ENCODE measurements around the gene MAP4K3. TPM values are rescaled to one million over a fixed set of nuclear protein-coding genes. Genes with fewer than 3 reads are reported as not detected.

Gene MAP4K3
- polyA plus RNA-seq, 1 experiment, result 43.5 TPM

DNA sequence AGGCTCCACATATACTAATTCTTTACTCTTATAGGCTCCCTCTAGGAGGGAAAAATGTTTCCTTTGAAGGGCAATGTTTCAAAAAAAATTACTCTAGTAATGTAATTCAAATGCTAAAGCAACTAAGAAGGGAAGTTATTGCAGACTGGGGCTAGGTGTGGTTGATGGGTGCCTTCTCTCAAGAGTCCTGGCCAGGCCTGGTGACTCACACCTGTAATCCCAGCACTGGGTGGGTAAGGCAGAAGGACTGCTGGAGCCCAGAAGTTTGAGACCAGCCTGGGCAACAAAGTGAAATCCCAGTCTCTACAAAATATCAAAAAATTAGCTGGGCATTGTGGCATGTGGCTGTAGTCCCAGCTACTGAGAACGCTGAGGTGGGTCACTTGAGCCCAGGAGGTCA is 162.1 kb downstream of the MAP4K3 start:
- POLR2A ChIA-PET, result no interaction called here

DNA sequence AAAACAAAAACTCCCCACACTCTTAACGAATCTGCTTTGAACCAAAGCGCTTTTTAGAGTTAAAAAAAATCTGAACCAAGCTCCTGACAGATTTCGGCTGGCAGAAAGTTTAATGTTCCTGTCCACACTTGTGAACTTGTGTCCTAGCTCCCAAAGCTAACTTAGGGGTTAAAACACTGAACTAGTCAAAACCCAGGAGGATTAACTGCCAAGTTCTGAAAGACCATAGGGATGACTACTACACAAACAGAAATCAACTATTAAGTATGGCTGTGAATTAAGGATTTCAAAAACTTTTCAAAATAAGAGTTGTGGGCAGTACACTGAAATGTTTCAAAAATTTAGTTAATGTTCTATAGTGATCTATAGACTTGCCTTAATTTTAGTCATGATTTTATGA is 167.1 kb downstream of the MAP4K3 start:
- CTCF ChIA-PET, result interaction anchor here (1.3 to 1.4 kb wide), 2 partner anchors 41 to 211 kb away, joined by 4 to 5 read pairs; no protein-coding TSS in a partner anchor
- Histone ChIP-seq H3K9me3 (ENCODE audit: control insufficient read depth, insufficient read depth, low read length) (no peaks in the 10 kb centered on the region), H3K27me3 (ENCODE audit: control insufficient read depth, insufficient read depth, low read length) (no peaks in the 10 kb centered on the region), H3K27ac (ENCODE audit: low read depth, low read length) (no peak overlapping the region), H3K4me3 (ENCODE audit: low read depth, low read length) (no peak overlapping the region)
- POLR2A ChIA-PET, result interaction anchor here (0.7 kb wide), 1 partner anchor 45 kb away, joined by 3 read pairs; no protein-coding TSS in a partner anchor
- TF ChIP-seq, protein P1, sequence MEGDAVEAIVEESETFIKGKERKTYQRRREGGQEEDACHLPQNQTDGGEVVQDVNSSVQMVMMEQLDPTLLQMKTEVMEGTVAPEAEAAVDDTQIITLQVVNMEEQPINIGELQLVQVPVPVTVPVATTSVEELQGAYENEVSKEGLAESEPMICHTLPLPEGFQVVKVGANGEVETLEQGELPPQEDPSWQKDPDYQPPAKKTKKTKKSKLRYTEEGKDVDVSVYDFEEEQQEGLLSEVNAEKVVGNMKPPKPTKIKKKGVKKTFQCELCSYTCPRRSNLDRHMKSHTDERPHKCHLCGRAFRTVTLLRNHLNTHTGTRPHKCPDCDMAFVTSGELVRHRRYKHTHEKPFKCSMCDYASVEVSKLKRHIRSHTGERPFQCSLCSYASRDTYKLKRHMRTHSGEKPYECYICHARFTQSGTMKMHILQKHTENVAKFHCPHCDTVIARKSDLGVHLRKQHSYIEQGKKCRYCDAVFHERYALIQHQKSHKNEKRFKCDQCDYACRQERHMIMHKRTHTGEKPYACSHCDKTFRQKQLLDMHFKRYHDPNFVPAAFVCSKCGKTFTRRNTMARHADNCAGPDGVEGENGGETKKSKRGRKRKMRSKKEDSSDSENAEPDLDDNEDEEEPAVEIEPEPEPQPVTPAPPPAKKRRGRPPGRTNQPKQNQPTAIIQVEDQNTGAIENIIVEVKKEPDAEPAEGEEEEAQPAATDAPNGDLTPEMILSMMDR (IDR thresholded peaks at IDR 0.05; ENCODE audit: low read depth, low read length), result no peak
- no peak for DNase-seq (ENCODE audit: low read depth, low spot score)

More for the DNA sequence above, 162.1 kb downstream of the MAP4K3 start:
- H3K9me3 ChIP-seq (ENCODE audit: control insufficient read depth, insufficient read depth, low read length), result no peaks in the 10 kb centered on the region
- TF ChIP-seq, protein P1 (IDR thresholded peaks at IDR 0.05; ENCODE audit: low read depth, low read length), result no peak
- CTCF ChIA-PET, result no interaction called here
- no peak overlapping the region for H3K4me3 ChIP-seq (ENCODE audit: low read depth, low read length)
- no peaks in the 10 kb centered on the region for H3K27me3 ChIP-seq (ENCODE audit: control insufficient read depth, insufficient read depth, low read length)
- DNase-seq (ENCODE audit: low read depth, low spot score), result no peak
- H3K27ac ChIP-seq (ENCODE audit: low read depth, low read length), result no peak overlapping the region

DNA sequence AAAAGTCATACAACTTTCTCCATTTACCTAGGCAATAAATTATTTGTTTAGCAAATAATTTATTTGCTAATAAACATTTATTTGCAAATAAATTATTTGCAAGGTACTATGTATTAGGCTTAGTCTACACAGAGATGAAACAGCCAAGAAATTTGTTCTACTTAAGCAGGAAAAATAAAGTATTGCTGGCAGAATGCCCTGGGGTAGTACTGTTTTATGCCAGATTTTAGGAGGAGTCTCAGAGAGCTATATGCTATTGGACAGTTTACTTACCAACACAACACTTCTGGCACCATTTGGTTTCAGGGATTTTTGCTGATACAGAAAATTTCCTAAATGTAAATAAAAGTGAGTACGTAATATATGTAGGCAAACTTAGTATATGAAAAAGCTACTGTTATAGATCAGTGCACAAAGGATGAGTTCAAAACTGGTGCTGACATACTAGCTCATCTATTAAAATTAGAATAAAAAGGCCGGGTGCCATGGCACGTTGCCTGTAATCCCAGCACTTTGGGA is 170.1 kb downstream of the MAP4K3 start:
- ChIA-PET POLR2A (no interaction called here), CTCF (no interaction called here)
- TF ChIP-seq, protein P1 (IDR thresholded peaks at IDR 0.05; ENCODE audit: low read depth, low read length), result no peak
- no peak overlapping the region for H3K4me3 ChIP-seq (ENCODE audit: low read depth, low read length)
- no peaks in the 10 kb centered on the region for H3K27me3 ChIP-seq (ENCODE audit: control insufficient read depth, insufficient read depth, low read length)
- peak; percentile 1 for DNase-seq (ENCODE audit: low read depth, low spot score)
- no peaks in the 10 kb centered on the region for H3K9me3 ChIP-seq (ENCODE audit: control insufficient read depth, insufficient read depth, low read length)
- H3K27ac ChIP-seq (ENCODE audit: low read depth, low read length), result no peak overlapping the region

DNA sequence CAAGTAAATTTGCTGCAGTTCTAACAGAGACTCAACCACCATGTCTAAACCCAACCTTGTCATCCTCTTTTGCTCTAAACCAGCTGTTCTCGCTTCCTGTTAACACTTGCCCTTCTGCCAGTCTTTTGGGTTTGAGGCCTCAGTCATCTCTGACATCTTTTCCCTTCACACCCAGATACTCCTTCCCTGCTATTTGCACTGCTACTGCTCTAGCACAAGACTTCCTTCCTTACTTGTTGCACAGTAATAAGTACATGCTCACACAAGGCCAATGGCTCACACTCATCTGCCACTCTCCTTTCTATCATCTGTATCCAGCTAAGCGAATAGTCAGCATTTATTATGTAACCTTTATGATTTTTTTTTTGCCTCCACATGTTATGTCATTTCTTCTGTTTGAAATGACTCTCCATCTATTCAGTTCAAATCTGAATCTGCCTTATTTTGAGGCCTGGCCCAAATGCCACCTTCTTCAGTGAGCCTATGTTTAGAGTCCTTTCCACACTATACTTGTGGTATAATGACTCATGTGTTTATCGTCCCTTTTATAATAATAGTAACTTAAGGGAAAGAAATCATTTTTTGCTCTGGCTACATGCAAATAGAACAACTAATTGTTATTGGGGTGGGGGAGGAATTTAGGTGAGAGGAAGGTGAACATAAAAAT is 170.8 kb downstream of the MAP4K3 start:
- ChIA-PET CTCF (interaction anchor here (0.5 kb wide), 1 partner anchor 1222 kb away, joined by 3 read pairs; no protein-coding TSS in a partner anchor), POLR2A (no interaction called here)
- TF ChIP-seq, protein P1 (IDR thresholded peaks at IDR 0.05; ENCODE audit: low read depth, low read length), result no peak
- no peak for DNase-seq (ENCODE audit: low read depth, low spot score)
- H3K27me3 ChIP-seq (ENCODE audit: control insufficient read depth, insufficient read depth, low read length), result no peaks in the 10 kb centered on the region
- H3K4me3 ChIP-seq (ENCODE audit: low read depth, low read length), result no peak overlapping the region
- H3K27ac ChIP-seq (ENCODE audit: low read depth, low read length), result no peak overlapping the region
- H3K9me3 ChIP-seq (ENCODE audit: control insufficient read depth, insufficient read depth, low read length), result no peaks in the 10 kb centered on the region

DNA sequence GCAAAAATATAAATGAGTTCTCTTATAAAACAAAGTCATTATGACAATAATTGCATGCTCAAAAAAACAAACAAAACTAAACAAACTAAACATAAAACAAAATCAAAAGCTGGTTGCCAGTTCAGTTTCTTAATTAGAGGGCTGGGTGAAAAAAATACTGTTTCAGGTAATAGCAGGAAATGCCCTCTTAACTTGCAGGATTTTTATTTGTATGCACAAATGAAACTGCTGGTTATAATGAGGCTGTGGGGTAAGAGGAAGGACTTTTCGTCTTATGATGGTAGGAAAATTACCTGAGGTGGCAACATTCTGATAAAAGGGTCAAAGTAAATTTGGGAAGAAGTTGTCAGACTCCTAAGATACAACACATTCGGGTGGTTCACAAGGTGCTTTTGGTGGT is 171.8 kb downstream of the MAP4K3 start:
- POLR2A ChIA-PET, result no interaction called here
- Histone ChIP-seq H3K4me3 (ENCODE audit: low read depth, low read length) (no peak overlapping the region), H3K27me3 (ENCODE audit: control insufficient read depth, insufficient read depth, low read length) (no peaks in the 10 kb centered on the region), H3K9me3 (ENCODE audit: control insufficient read depth, insufficient read depth, low read length) (no peaks in the 10 kb centered on the region), H3K27ac (ENCODE audit: low read depth, low read length) (no peak overlapping the region)
- DNase-seq (ENCODE audit: low read depth, low spot score), result no peak
- TF ChIP-seq, protein P1 (IDR thresholded peaks at IDR 0.05; ENCODE audit: low read depth, low read length), result no peak
- CTCF ChIA-PET, result no interaction called here

Data from AG04450 (cell line).